Measurements from ENCODE around the gene SELENON.
A peak's percentile ranks its signal among the peaks of the same experiment; 100 is the strongest.

SELENON gene

DNA sequence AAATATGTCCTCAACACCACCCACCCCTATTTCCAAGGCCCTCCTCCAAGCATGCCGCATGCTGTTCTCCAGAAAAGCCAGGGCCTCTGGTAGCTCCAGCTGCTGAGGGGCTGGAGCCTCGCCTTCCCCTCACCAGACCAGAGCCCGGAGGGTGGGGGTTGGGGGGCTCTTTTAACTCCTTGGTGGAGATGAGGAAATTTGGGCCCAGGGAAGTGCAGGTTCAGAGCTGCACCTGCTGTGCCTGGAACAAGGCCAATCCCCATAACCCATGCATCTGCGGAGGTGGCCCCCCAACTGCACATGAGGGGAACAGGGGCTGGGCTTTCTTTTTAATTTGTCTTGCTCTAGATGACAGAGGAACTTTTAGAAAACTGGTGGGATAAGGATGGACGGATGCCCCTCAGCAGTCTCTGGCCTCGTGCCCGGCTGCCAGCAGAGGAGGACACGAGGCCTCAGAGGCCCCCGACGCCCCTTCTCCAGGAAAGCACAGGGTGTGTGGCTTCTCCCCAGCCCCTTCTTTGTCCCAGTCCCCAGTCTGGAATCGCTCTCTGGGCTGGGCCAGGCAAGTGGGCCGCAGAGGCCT lies 550 bp upstream of the SELENON start:
- TF ChIP-seq, protein P1, sequence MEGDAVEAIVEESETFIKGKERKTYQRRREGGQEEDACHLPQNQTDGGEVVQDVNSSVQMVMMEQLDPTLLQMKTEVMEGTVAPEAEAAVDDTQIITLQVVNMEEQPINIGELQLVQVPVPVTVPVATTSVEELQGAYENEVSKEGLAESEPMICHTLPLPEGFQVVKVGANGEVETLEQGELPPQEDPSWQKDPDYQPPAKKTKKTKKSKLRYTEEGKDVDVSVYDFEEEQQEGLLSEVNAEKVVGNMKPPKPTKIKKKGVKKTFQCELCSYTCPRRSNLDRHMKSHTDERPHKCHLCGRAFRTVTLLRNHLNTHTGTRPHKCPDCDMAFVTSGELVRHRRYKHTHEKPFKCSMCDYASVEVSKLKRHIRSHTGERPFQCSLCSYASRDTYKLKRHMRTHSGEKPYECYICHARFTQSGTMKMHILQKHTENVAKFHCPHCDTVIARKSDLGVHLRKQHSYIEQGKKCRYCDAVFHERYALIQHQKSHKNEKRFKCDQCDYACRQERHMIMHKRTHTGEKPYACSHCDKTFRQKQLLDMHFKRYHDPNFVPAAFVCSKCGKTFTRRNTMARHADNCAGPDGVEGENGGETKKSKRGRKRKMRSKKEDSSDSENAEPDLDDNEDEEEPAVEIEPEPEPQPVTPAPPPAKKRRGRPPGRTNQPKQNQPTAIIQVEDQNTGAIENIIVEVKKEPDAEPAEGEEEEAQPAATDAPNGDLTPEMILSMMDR (IDR thresholded peaks at IDR 0.05; ENCODE audit: low read length): no peak
- TF ChIP-seq EZH2 (IDR thresholded peaks at IDR 0.05; ENCODE audit: borderline replicate concordance, low read length): no peak

GRCh38 chr1:25800703-25801377 lies 847 bp downstream of the SELENON start:
- Histone ChIP-seq H3K4me1 (ENCODE audit: insufficient read depth, low read length, severe bottlenecking) (peaks cover 34% of the 10 kb centered on the region), H3K9me3 (ENCODE audit: low read length) (no peaks in the 10 kb centered on the region), H3K36me3 (ENCODE audit: insufficient read depth, low read length) (no peaks in the 10 kb centered on the region), H3K9me2 (ENCODE audit: low read depth, low read length) (no peaks in the 10 kb centered on the region), H3K4me2 (ENCODE audit: low read length) (peak overlapping the region; percentile 55), H3K79me2 (ENCODE audit: insufficient read depth, low read length) (no peaks in the 10 kb centered on the region), H3K9ac (ENCODE audit: low read length) (peak overlapping the region; percentile 26; the same call in 1 of the 2 replicates), H3F3A (ENCODE audit: insufficient read depth, low read length) (no peaks in the 10 kb centered on the region), H3K4me3 (ENCODE audit: low read depth, low read length, poor library complexity, severe bottlenecking) (peak overlapping the region; percentile 61), H4K20me1 (ENCODE audit: insufficient read depth, low read length) (no peaks in the 10 kb centered on the region), H3K27me3 (ENCODE audit: insufficient read depth, low read length) (no peaks in the 10 kb centered on the region), H3K27ac (ENCODE audit: low read depth, low read length, poor library complexity, severe bottlenecking) (no peak overlapping the region), H2AFZ (ENCODE audit: low read length) (no peak overlapping the region)
- TF ChIP-seq, protein P1 (IDR thresholded peaks at IDR 0.05; ENCODE audit: low read length): no peak
- TF ChIP-seq EZH2 (IDR thresholded peaks at IDR 0.05; ENCODE audit: borderline replicate concordance, low read length): no peak

More for the DNA sequence above, 550 bp upstream of the SELENON start:
- peak overlapping the region; percentile 54 for H3K4me2 ChIP-seq (ENCODE audit: low read length)
- no peaks in the 10 kb centered on the region for H3F3A ChIP-seq (ENCODE audit: insufficient read depth, low read length)
- no peaks in the 10 kb centered on the region for H3K79me2 ChIP-seq (ENCODE audit: insufficient read depth, low read length)
- H4K20me1 ChIP-seq (ENCODE audit: insufficient read depth, low read length): no peaks in the 10 kb centered on the region
- H3K27ac ChIP-seq (ENCODE audit: low read depth, low read length, poor library complexity, severe bottlenecking): no peak overlapping the region
- H3K9ac ChIP-seq (ENCODE audit: low read length): peak overlapping the region; percentile 14; the same call in 1 of the 2 replicates
- no peaks in the 10 kb centered on the region for H3K27me3 ChIP-seq (ENCODE audit: insufficient read depth, low read length)
- H2AFZ ChIP-seq (ENCODE audit: low read length): no peak overlapping the region
- peak overlapping the region; percentile 49 for H3K4me3 ChIP-seq (ENCODE audit: low read depth, low read length, poor library complexity, severe bottlenecking)
- H3K36me3 ChIP-seq (ENCODE audit: insufficient read depth, low read length): no peaks in the 10 kb centered on the region
- H3K9me2 ChIP-seq (ENCODE audit: low read depth, low read length): no peaks in the 10 kb centered on the region
- H3K4me1 ChIP-seq (ENCODE audit: insufficient read depth, low read length, severe bottlenecking): peaks cover 34% of the 10 kb centered on the region
- no peaks in the 10 kb centered on the region for H3K9me3 ChIP-seq (ENCODE audit: low read length)

GRCh38 chr1:25802915-25803314 lies 2.9 kb downstream of the SELENON start:
- Histone ChIP-seq H3F3A (ENCODE audit: insufficient read depth, low read length) (no peaks in the 10 kb centered on the region), H2AFZ (ENCODE audit: low read length) (no peak overlapping the region), H4K20me1 (ENCODE audit: insufficient read depth, low read length) (no peaks in the 10 kb centered on the region), H3K27ac (ENCODE audit: low read depth, low read length, poor library complexity, severe bottlenecking) (no peak overlapping the region), H3K27me3 (ENCODE audit: insufficient read depth, low read length) (no peaks in the 10 kb centered on the region), H3K4me2 (ENCODE audit: low read length) (peak overlapping the region; percentile 52), H3K36me3 (ENCODE audit: insufficient read depth, low read length) (no peaks in the 10 kb centered on the region), H3K4me1 (ENCODE audit: insufficient read depth, low read length, severe bottlenecking) (peaks cover 22% of the 10 kb centered on the region), H3K79me2 (ENCODE audit: insufficient read depth, low read length) (no peaks in the 10 kb centered on the region), H3K4me3 (ENCODE audit: low read depth, low read length, poor library complexity, severe bottlenecking) (no peak overlapping the region), H3K9me2 (ENCODE audit: low read depth, low read length) (no peaks in the 10 kb centered on the region), H3K9ac (ENCODE audit: low read length) (no peak overlapping the region), H3K9me3 (ENCODE audit: low read length) (no peaks in the 10 kb centered on the region)
- TF ChIP-seq, protein P1 (IDR thresholded peaks at IDR 0.05; ENCODE audit: low read length): no peak
- TF ChIP-seq EZH2 (IDR thresholded peaks at IDR 0.05; ENCODE audit: borderline replicate concordance, low read length): no peak

Data from OCI-LY1 (cell line).